SK-N-SH (cell line): ENCODE results near the gene FAM83D. TPM values are rescaled to one million over a fixed set of nuclear protein-coding genes. Genes with fewer than 3 reads are reported as not detected.

Source experiments
- CTCF ChIA-PET: fragments of 300-600, 350-600 bp; formaldehyde crosslinking; extraction: SDS; loops from one replicate; lab custom pipeline; 2021; lab: Yijun Ruan, JAX
- POLR2A ChIA-PET: fragments of 350-600 bp; sonication (Branson Sonifier 250); formaldehyde crosslinking; extraction: SDS; loops from one replicate; lab custom pipeline; 2020; ENCODE audit warnings: antibody characterized with exemption, inconsistent platforms; lab: Yijun Ruan, JAX
- DNase-seq: peaks from one replicate; pipeline ENCODE4 v3.0.0; 2012
- H2AFZ ChIP-seq: fragments of 200-600 bp; sonication (generic); 2 replicates; pipeline ENCODE4 v1.8.1; 2016; ENCODE audit warnings: antibody characterized with exemption, mild to moderate bottlenecking, low read depth
- H3F3A ChIP-seq: fragments of 200-600 bp; sonication (generic); replicated peaks from 2 replicates; pipeline ENCODE3; 2016; ENCODE audit warnings: antibody characterized with exemption, mild to moderate bottlenecking; ENCODE audit not compliant: insufficient read depth
- H3K27ac ChIP-seq, 2 experiments: fragments of 200-500 bp in 1 of 2; fragments of 200-600 bp in 1 of 2; sonication (Bioruptor generic) in 1 of 2; sonication (generic), shearing (Covaris generic) in 1 of 2; 2 replicates each; pipeline versions ENCODE4 v1.5.1 to v1.6.1; 2014 to 2016; ENCODE audit warnings: low read depth in 2 of 2, inconsistent platforms in 1 of 2, low read length in 1 of 2, mild to moderate bottlenecking in 1 of 2, mixed read lengths in 1 of 2
- H3K27me3 ChIP-seq: fragments of 200-600 bp; sonication (generic), shearing (Covaris generic); 2 replicates; pipeline ENCODE4 v1.6.1; 2016; ENCODE audit warnings: mixed run types; ENCODE audit not compliant: insufficient read depth
- H3K36me3 ChIP-seq, 2 experiments: fragments of 200-500 bp in 1 of 2; fragments of 200-600 bp in 1 of 2; sonication (Bioruptor generic) in 1 of 2; sonication (generic) in 1 of 2; replicated peaks in 1 of 2; 2 replicates each; pipeline versions ENCODE3 to v1.5.1; 2014 to 2016; ENCODE audit warnings: low read length in 1 of 2, mild to moderate bottlenecking in 1 of 2; ENCODE audit not compliant: insufficient read depth in 2 of 2, control insufficient read depth in 1 of 2
- H3K4me1 ChIP-seq, 2 experiments: fragments of 200-500 bp in 1 of 2; fragments of 200-600 bp in 1 of 2; sonication (Bioruptor generic) in 1 of 2; sonication (generic), shearing (Covaris generic) in 1 of 2; 2 replicates each; pipeline versions ENCODE4 v1.5.1 to v1.6.1; 2014 to 2016; ENCODE audit warnings: low read depth in 1 of 2, low read length in 1 of 2, mixed run types in 1 of 2; ENCODE audit not compliant: insufficient read depth in 2 of 2, control insufficient read depth in 1 of 2
- H3K4me2 ChIP-seq: fragments of 200-600 bp; sonication (generic), shearing (Covaris generic); 2 replicates; pipeline ENCODE4 v1.6.1; 2017; ENCODE audit warnings: mixed run types
- H3K4me3 ChIP-seq, 2 experiments: fragments of 200-500 bp in 1 of 2; fragments of 200-600 bp in 1 of 2; sonication (Bioruptor generic) in 1 of 2; sonication (generic), shearing (Covaris generic) in 1 of 2; 2 replicates each; pipeline versions ENCODE4 v1.5.1 to v1.8.1; 2014 to 2016; ENCODE audit warnings: low read depth in 2 of 2, inconsistent platforms in 1 of 2, low read length in 1 of 2, mild to moderate bottlenecking in 1 of 2, mixed read lengths in 1 of 2, moderate library complexity in 1 of 2
- H3K79me2 ChIP-seq: fragments of 200-600 bp; sonication (generic); 2 replicates; pipeline ENCODE4 v1.8.1; 2017; ENCODE audit warnings: mild to moderate bottlenecking; ENCODE audit not compliant: insufficient read depth
- H3K9ac ChIP-seq: fragments of 200-600 bp; sonication (generic); 2 replicates; pipeline ENCODE4 v1.6.1; 2017; ENCODE audit warnings: mixed run types
- H3K9me2 ChIP-seq: fragments of 200-600 bp; sonication (generic); 2 replicates; pipeline ENCODE4 v1.6.1; 2017; ENCODE audit warnings: mixed run types
- H3K9me3 ChIP-seq: fragments of 200-600 bp; sonication (generic); 2 replicates; pipeline ENCODE4 v1.6.1; 2017; ENCODE audit warnings: mixed run types, mild to moderate bottlenecking, moderate library complexity
- H4K20me1 ChIP-seq: fragments of 200-600 bp; sonication (generic); 2 replicates; pipeline ENCODE4 v1.6.1; 2017; ENCODE audit warnings: mild to moderate bottlenecking, mixed run types; ENCODE audit not compliant: insufficient read depth
- EP300 ChIP-seq, 2 experiments: IDR thresholded peaks; 2 replicates each; pipeline versions ENCODE4 v1.4.0 to v1.6.1; 2012; ENCODE audit warnings: borderline replicate concordance in 1 of 2, low read depth in 1 of 2, low read length in 1 of 2
- FOXM1 ChIP-seq: IDR thresholded peaks from 2 replicates; pipeline ENCODE4 v1.4.0; 2012; ENCODE audit warnings: low read depth, mild to moderate bottlenecking
- GABPA ChIP-seq: IDR thresholded peaks from 2 replicates; pipeline ENCODE4 v1.4.0; 2012; ENCODE audit warnings: low read depth, mild to moderate bottlenecking
- MEF2A ChIP-seq: IDR thresholded peaks from 2 replicates; pipeline ENCODE4 v1.4.0; 2012; ENCODE audit warnings: low read depth, borderline replicate concordance
- NFIC ChIP-seq: IDR thresholded peaks from 2 replicates; pipeline ENCODE4 v1.4.0; 2012; ENCODE audit warnings: borderline replicate concordance
- NRF1 ChIP-seq: IDR thresholded peaks from 2 replicates; pipeline ENCODE4 v1.6.1; 2012; ENCODE audit warnings: low read depth, mild to moderate bottlenecking, low read length
- POLR2AphosphoS5 ChIP-seq: IDR thresholded peaks from 2 replicates; pipeline ENCODE4 v1.6.1; 2012; ENCODE audit warnings: low read depth, low read length
- RAD21 ChIP-seq: IDR thresholded peaks from 2 replicates; pipeline ENCODE4 v1.6.1; 2012; ENCODE audit warnings: mild to moderate bottlenecking, low read length
- RFX5 ChIP-seq: IDR thresholded peaks from 2 replicates; pipeline ENCODE4 v1.6.1; 2012; ENCODE audit warnings: mild to moderate bottlenecking, improper control_type of control experiment, low read length
- SIN3A ChIP-seq: IDR thresholded peaks from 2 replicates; pipeline ENCODE4 v1.6.1; 2012; ENCODE audit warnings: low read depth, mild to moderate bottlenecking, low read length, moderate library complexity, borderline replicate concordance
- USF2 ChIP-seq: fragments of 150-350 bp; IDR thresholded peaks from 2 replicates; pipeline ENCODE4 v1.6.1; 2017; ENCODE audit warnings: antibody characterized with exemption, low read length, low read depth, borderline replicate concordance
- WGBS: methylation state at CpG from one replicate; pipeline ENCODE4 v1.1.6; 2017; ENCODE audit warnings: low lambda C conversion rate; 5-methylcytosine and 5-hydroxymethylcytosine counted together
- polyA plus RNA-seq, 3 experiments: library from polyadenylated mRNA; depleted of rRNA; stranded (reverse); fragments of >200 nt; gene quantifications; 2 replicates each; pipeline ENCODE4 v1.2.3, GENCODE V29; 2012
- TF ChIP-seq, protein P1 (sequence below): fragments of 200-600 bp; sonication (generic); IDR thresholded peaks from 2 replicates; pipeline ENCODE4 v1.6.1; 2017; ENCODE audit warnings: antibody characterized with exemption, mild to moderate bottlenecking, moderate library complexity
- TF ChIP-seq, protein P2 (sequence below): IDR thresholded peaks from 2 replicates; pipeline ENCODE4 v1.4.0; 2012; ENCODE audit warnings: low read depth, borderline replicate concordance

Gene FAM83D
- polyA plus RNA-seq, 1 of the 3 experiments (the other 2 are of a cell fraction), result 21.5 TPM

DNA sequence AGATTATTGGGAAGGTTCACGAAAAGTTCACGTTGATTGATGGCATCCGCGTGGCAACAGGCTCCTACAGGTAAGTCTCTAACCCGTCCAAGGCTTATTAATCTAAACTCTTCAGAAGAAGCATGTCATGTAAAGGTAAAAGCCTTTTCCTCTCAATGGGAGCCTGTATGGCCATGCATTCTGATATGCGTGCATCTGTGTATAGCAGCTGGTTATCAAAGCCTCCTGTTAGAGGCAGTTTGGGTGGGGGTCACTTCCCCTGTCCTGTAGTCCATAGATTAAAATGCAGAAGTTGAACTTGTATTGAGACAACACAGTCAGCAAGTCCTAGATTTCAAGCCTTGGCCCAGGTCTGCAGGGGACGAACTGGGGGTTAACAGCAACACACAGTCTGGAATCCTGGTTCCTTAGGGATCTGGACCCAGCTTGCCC is 21.7 kb downstream of the FAM83D start (continued):
- TF ChIP-seq RFX5 (no peak), RAD21 (no peak), GABPA (no peak), NRF1 (no peak), EP300 (IDR thresholded peaks at IDR 0.05; ENCODE audit: borderline replicate concordance in 1 of 2, low read depth in 1 of 2, low read length in 1 of 2) (no peak)
- TF ChIP-seq, protein P1, sequence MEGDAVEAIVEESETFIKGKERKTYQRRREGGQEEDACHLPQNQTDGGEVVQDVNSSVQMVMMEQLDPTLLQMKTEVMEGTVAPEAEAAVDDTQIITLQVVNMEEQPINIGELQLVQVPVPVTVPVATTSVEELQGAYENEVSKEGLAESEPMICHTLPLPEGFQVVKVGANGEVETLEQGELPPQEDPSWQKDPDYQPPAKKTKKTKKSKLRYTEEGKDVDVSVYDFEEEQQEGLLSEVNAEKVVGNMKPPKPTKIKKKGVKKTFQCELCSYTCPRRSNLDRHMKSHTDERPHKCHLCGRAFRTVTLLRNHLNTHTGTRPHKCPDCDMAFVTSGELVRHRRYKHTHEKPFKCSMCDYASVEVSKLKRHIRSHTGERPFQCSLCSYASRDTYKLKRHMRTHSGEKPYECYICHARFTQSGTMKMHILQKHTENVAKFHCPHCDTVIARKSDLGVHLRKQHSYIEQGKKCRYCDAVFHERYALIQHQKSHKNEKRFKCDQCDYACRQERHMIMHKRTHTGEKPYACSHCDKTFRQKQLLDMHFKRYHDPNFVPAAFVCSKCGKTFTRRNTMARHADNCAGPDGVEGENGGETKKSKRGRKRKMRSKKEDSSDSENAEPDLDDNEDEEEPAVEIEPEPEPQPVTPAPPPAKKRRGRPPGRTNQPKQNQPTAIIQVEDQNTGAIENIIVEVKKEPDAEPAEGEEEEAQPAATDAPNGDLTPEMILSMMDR, result no peak
- TF ChIP-seq, protein P2, sequence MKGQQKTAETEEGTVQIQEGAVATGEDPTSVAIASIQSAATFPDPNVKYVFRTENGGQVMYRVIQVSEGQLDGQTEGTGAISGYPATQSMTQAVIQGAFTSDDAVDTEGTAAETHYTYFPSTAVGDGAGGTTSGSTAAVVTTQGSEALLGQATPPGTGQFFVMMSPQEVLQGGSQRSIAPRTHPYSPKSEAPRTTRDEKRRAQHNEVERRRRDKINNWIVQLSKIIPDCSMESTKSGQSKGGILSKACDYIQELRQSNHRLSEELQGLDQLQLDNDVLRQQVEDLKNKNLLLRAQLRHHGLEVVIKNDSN, result no peak

DNA sequence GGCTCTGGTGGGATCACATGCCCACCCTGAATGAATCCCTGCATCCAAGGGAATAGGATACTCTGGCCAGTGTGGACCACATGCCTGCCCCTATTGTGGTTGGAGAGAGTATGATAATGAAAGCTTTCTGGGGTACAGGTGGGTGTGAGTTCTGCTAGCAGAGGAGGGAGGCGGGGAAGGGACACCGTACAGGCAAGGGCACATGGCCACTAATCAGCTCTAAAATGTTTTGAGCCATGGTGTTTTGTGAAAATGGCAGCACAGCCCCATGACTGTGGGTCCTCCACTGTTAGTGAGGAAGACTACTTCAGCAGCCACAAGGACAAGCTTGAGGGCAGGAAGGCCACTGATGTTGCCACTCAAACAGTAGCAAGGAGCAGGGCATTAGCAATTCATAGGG is 24.0 kb downstream of the FAM83D start:
- POLR2A ChIA-PET, result no interaction called here
- H4K20me1 ChIP-seq, result no peaks in the 10 kb centered on the region
- no peak overlapping the region for H3K9ac ChIP-seq
- peaks cover 56% of the 10 kb centered on the region; the same call in 1 of the 2 replicates for H3K79me2 ChIP-seq
- H2AFZ ChIP-seq, result no peak overlapping the region
- no peak overlapping the region for H3K27ac ChIP-seq
- TF ChIP-seq FOXM1, result no peak
- TF ChIP-seq RAD21, result no peak
- no peak for TF ChIP-seq NFIC
- no peak for TF ChIP-seq SIN3A
- TF ChIP-seq GABPA, result no peak
- TF ChIP-seq USF2, result no peak
- TF ChIP-seq POLR2AphosphoS5, result no peak
- TF ChIP-seq MEF2A, result no peak
- no peaks in the 10 kb centered on the region for H3F3A ChIP-seq
- 75% methylated on average over 2 of the region's 2 CpGs for WGBS
- CTCF ChIA-PET, result interaction anchor here (1.7 kb wide), 1 partner anchor 24 kb away, joined by 4 read pairs; the partner anchor contains the start of gene FAM83D
- no peaks in the 10 kb centered on the region for H3K27me3 ChIP-seq
- peaks cover 12 to 40% of the 10 kb centered on the region in 2 experiments for H3K36me3 ChIP-seq
- H3K4me3 ChIP-seq, result no peak overlapping the region
- no peak overlapping the region for H3K4me2 ChIP-seq
- no peaks in the 10 kb centered on the region for H3K4me1 ChIP-seq
- no peaks in the 10 kb centered on the region for H3K9me3 ChIP-seq
- H3K9me2 ChIP-seq, result no peaks in the 10 kb centered on the region
- no peak for DNase-seq
